ENCODE data around the gene CALD1. TPM values are rescaled to one million over a fixed set of nuclear protein-coding genes. Genes with fewer than 3 reads are reported as not detected.
A peak's percentile ranks its signal among the peaks of the same experiment; 100 is the strongest.

CALD1 gene
- polyA plus RNA-seq, 2 of the 4 experiments (the other 2 are of a cell fraction), result 136 to 150 TPM

GRCh38 chr7:134919240-134919641, 139.8 kb downstream of the CALD1 start:
- peak overlapping the region; percentile 72 for H3K4me2 ChIP-seq
- ATAC-seq, result peak; percentile 43 to 63; a peak in 4 of 6 replicates
- ChIA-PET POLR2A (no interaction called here), CTCF (interaction anchor here (1.0 kb wide), 1 partner anchor 24 kb away, joined by 3 read pairs; no protein-coding TSS in a partner anchor)
- peaks cover 39% of the 10 kb centered on the region for H3K4me1 ChIP-seq
- no peak overlapping the region for H3K4me3 ChIP-seq
- no peak for DNase-seq (ENCODE audit: low read depth in 1 of 2, low spot score in 1 of 2)
- peak overlapping the region; percentile 50 to 71; a peak in 4 of 6 replicates for H3K27ac ChIP-seq
- H3K9me3 ChIP-seq, result no peaks in the 10 kb centered on the region
- no peak for FAIRE-seq
- TF ChIP-seq ZC3H11A (IDR thresholded peaks at IDR 0.05), result no peak
- TF ChIP-seq HOXB5 (CRISPR knock-in tag; IDR thresholded peaks at IDR 0.05), result no peak
- TF ChIP-seq CHD2 (IDR thresholded peaks at IDR 0.05; ENCODE audit: low read length, partially characterized antibody), result no peak
- TF ChIP-seq HEYL (CRISPR knock-in tag; IDR thresholded peaks at IDR 0.05), result no peak

DNA sequence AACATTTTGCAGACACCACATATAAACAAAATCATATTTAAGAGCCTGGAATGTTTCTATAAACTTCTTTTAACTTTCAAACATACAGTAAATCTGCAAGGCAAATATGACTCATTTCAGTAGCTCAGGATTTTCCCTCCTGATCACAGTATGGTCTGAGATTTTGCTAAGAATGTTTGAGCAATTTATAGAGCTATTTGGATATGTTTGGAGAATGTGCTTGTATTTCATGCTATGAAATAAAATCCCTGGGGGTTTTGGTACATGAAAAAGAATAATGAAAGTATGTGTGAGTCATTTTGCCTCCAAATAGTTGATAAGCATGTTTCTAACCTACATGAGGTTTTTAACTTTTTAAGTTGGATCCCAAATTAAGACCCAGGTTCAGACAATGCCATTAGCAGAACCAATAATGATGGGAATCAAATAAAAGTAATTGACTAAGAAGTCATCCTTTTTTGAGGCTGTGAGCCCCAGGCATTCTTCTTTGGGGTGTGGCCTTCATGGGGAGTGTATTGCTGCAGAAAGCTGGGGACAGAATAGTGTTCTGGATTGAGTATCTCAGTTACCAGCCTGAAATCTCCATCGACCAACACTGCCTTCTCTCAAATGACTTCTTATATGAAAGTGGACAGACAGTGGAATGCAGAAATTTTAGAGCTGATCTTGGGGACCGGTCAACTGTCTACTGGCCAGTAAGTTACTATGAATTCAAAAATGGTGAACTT, 140.8 kb downstream of the CALD1 start:
- Histone ChIP-seq H3K4me3 (no peak overlapping the region; the same call in 2 of the 3 replicates), H3K9me3 (no peaks in the 10 kb centered on the region), H3K4me1 (peaks cover 39% of the 10 kb centered on the region), H3K27ac (peak overlapping the region; percentile 71 to 74; a peak in 5 of 6 replicates), H3K4me2 (peak overlapping the region; percentile 72)
- ChIA-PET CTCF (interaction anchor here (0.8 kb wide), 1 partner anchor 11 kb away, joined by 3 read pairs; no protein-coding TSS in a partner anchor), POLR2A (interaction anchor here (1.0 kb wide), 1 partner anchor 29 kb away, joined by 5 read pairs; no protein-coding TSS in a partner anchor)
- ATAC-seq, result peak in 1 of 2 experiments; percentile 89; a peak in 3 of 6 replicates
- DNase-seq (ENCODE audit: low read depth in 1 of 2, low spot score in 1 of 2), result peak; percentile 38 to 45
- FAIRE-seq, result no peak
- WGBS (ENCODE audit: missing lambda C conversion rate), result 48% methylated on average over 2 of the region's 2 CpGs
- TF ChIP-seq GATA3 (IDR thresholded peaks at IDR 0.05; ENCODE audit: borderline replicate concordance) (peak; percentile 65; the same call in 1 of the 2 replicates), HOXB13 (CRISPR knock-in tag; IDR thresholded peaks at IDR 0.05; ENCODE audit: low read depth) (no peak), KDM1A (IDR thresholded peaks at IDR 0.05; ENCODE audit: low read depth) (no peak), EHF (CRISPR knock-in tag; IDR thresholded peaks at IDR 0.05) (no peak), NPAS2 (CRISPR knock-in tag; IDR thresholded peaks at IDR 0.05; ENCODE audit: borderline replicate concordance) (no peak), TP53 (CRISPR knock-in tag; IDR thresholded peaks at IDR 0.05) (no peak), POLR2A (IDR thresholded peaks at IDR 0.05; ENCODE audit: low read length) (no peak), USF2 (IDR thresholded peaks at IDR 0.05) (no peak), NFE2L2 (conservative IDR thresholded peaks at IDR 0.05; ENCODE audit: low read length) (no peak), NR3C1 (IDR thresholded peaks at IDR 0.05) (no peak), PBX3 (IDR thresholded peaks at IDR 0.05) (no peak), CHD2 (IDR thresholded peaks at IDR 0.05; ENCODE audit: low read length, partially characterized antibody) (no peak), BCL3 (IDR thresholded peaks at IDR 0.05) (no peak), ESRRA (IDR thresholded peaks at IDR 0.05; ENCODE audit: borderline replicate concordance, low read length) (no peak), RFX5 (IDR thresholded peaks at IDR 0.05) (no peak), JUN (IDR thresholded peaks at IDR 0.05) (no peak), RNF2 (IDR thresholded peaks at IDR 0.05; ENCODE audit: borderline replicate concordance, low read depth) (no peak), MYC (IDR thresholded peaks at IDR 0.05; ENCODE audit: borderline replicate concordance, low read length) (no peak), PHF8 (IDR thresholded peaks at IDR 0.05; ENCODE audit: borderline replicate concordance, low read depth) (no peak), ZFP36 (IDR thresholded peaks at IDR 0.05; ENCODE audit: borderline replicate concordance, partially characterized antibody) (no peak), FOSL2 (IDR thresholded peaks at IDR 0.05) (peak; percentile 43; the same call in 1 of the 2 replicates), FOSL2 (CRISPR knock-in tag; IDR thresholded peaks at IDR 0.05) (peak; percentile 78), CBX8 (IDR thresholded peaks at IDR 0.05) (no peak), SREBF2 (IDR thresholded peaks at IDR 0.05) (no peak), SMC3 (IDR thresholded peaks at IDR 0.05) (no peak)
- TF ChIP-seq, protein P1, sequence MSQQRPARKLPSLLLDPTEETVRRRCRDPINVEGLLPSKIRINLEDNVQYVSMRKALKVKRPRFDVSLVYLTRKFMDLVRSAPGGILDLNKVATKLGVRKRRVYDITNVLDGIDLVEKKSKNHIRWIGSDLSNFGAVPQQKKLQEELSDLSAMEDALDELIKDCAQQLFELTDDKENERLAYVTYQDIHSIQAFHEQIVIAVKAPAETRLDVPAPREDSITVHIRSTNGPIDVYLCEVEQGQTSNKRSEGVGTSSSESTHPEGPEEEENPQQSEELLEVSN (IDR thresholded peaks at IDR 0.05; ENCODE audit: borderline replicate concordance, low read depth), result no peak
- TF ChIP-seq, protein P2, sequence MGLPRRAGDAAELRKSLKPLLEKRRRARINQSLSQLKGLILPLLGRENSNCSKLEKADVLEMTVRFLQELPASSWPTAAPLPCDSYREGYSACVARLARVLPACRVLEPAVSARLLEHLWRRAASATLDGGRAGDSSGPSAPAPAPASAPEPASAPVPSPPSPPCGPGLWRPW (IDR thresholded peaks at IDR 0.05), result no peak
- TF ChIP-seq, protein P3, sequence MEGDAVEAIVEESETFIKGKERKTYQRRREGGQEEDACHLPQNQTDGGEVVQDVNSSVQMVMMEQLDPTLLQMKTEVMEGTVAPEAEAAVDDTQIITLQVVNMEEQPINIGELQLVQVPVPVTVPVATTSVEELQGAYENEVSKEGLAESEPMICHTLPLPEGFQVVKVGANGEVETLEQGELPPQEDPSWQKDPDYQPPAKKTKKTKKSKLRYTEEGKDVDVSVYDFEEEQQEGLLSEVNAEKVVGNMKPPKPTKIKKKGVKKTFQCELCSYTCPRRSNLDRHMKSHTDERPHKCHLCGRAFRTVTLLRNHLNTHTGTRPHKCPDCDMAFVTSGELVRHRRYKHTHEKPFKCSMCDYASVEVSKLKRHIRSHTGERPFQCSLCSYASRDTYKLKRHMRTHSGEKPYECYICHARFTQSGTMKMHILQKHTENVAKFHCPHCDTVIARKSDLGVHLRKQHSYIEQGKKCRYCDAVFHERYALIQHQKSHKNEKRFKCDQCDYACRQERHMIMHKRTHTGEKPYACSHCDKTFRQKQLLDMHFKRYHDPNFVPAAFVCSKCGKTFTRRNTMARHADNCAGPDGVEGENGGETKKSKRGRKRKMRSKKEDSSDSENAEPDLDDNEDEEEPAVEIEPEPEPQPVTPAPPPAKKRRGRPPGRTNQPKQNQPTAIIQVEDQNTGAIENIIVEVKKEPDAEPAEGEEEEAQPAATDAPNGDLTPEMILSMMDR (IDR thresholded peaks at IDR 0.05), result no peak
- TF ChIP-seq, protein P4, sequence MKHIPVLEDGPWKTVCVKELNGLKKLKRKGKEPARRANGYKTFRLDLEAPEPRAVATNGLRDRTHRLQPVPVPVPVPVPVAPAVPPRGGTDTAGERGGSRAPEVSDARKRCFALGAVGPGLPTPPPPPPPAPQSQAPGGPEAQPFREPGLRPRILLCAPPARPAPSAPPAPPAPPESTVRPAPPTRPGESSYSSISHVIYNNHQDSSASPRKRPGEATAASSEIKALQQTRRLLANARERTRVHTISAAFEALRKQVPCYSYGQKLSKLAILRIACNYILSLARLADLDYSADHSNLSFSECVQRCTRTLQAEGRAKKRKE (CRISPR knock-in tag; IDR thresholded peaks at IDR 0.05; ENCODE audit: low read depth), result no peak

Measured in A549 (cell line).